Astrocyte (in vitro differentiated cells and primary cell): ENCODE results near the gene PROSER3.

ENCODE experiments used
- EZH2 ChIP-seq: IDR thresholded peaks from 2 replicates; pipeline ENCODE4 v1.6.1; 2012; ENCODE audit warnings: mild to moderate bottlenecking, low read length, inconsistent platforms; ENCODE audit not compliant: insufficient read depth
- TF ChIP-seq, protein P1 (sequence below): IDR thresholded peaks from 2 replicates; pipeline ENCODE4 v1.5.1; 2011; ENCODE audit warnings: low read depth, mild to moderate bottlenecking, inconsistent platforms, low read length, moderate library complexity; ENCODE audit not compliant: insufficient read depth

DNA sequence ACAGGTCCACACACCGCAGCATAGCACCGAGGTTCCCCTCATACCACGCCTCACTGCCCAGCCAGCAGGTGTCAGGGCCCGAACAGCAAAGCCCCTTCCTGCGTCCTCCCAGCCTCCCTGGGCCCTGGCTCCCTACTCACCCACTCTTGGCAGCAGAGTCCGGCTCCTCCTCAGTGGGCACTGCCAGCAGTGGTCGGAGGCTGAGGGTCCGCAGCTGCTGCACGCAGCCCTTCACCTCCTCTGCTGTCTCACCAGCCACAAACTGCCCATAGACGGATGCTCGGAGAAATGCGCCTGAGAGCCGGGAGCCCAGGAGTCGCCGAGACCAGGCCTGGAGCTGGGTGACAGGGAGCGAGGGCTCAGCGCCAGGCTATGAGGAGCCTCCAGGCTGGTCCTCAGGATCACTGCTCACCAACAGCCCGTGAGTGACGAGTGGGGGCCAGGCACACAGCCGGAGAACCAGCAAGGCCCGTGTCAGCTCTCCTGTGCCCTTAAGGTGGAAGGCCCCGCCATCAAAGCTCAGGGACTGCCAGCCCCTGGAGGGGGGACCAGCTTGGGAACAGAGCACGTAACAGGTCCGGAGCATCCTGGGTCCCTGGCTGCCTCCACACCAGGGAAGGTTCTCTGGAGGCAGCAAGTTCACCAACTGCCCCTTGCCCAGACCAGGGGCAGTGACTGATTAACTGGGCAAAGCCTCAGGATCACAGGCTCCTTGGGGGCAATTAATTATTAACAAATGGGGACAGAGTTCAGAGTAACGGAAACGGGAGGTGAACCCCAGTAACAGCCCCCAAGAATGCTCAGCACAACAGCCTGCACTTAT lies 54.5 kb downstream of the PROSER3 start, which contains the start of gene PRODH2:
- TF ChIP-seq, protein P1, sequence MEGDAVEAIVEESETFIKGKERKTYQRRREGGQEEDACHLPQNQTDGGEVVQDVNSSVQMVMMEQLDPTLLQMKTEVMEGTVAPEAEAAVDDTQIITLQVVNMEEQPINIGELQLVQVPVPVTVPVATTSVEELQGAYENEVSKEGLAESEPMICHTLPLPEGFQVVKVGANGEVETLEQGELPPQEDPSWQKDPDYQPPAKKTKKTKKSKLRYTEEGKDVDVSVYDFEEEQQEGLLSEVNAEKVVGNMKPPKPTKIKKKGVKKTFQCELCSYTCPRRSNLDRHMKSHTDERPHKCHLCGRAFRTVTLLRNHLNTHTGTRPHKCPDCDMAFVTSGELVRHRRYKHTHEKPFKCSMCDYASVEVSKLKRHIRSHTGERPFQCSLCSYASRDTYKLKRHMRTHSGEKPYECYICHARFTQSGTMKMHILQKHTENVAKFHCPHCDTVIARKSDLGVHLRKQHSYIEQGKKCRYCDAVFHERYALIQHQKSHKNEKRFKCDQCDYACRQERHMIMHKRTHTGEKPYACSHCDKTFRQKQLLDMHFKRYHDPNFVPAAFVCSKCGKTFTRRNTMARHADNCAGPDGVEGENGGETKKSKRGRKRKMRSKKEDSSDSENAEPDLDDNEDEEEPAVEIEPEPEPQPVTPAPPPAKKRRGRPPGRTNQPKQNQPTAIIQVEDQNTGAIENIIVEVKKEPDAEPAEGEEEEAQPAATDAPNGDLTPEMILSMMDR: no peak
- TF ChIP-seq EZH2: no peak
